IMR-90 (cell line): ENCODE results near the gene WASHC3. TPM values are rescaled to one million over a fixed set of nuclear protein-coding genes. Genes with fewer than 3 reads are reported as not detected.

ENCODE experiments used
- ATAC-seq: fragments of 200-7000 bp; cut with Tn5 transposase; 2 replicates; pipeline ENCODE4 v1.9.1; 2020; ENCODE audit warnings: low read depth, mild to moderate bottlenecking, moderate library complexity
- BruUV-seq: library from RNA; stranded (reverse); fragments of 400-500 nt; replicated peaks from 2 replicates; lab custom pipeline; 2021; lab: Mats Ljungman, UMichigan
- CTCF ChIA-PET: fragments of 300-600 bp; formaldehyde crosslinking; extraction: SDS; loops from one replicate; lab custom pipeline; 2021; ENCODE audit warnings: antibody characterized with exemption; lab: Yijun Ruan, JAX
- POLR2A ChIA-PET: fragments of 300-600 bp; sonication (Branson Sonifier 250); formaldehyde crosslinking; loops from one replicate; lab custom pipeline; 2022; ENCODE audit warnings: antibody characterized with exemption; ENCODE audit not compliant: unreplicated experiment; lab: Charles Lee
- DNase-seq: peaks from one replicate; pipeline ENCODE4 v3.0.0; 2013
- H2AFZ ChIP-seq: replicated peaks from 2 replicates; pipeline ENCODE3; 2013; ENCODE audit warnings: low read length, mild to moderate bottlenecking; ENCODE audit not compliant: poor library complexity
- H2AK5ac ChIP-seq: 2 replicates; pipeline ENCODE4 v1.6.1; 2013; ENCODE audit warnings: low read depth, low read length, inconsistent platforms
- H2AK9ac ChIP-seq: replicated peaks from 2 replicates; pipeline ENCODE3; 2013; ENCODE audit warnings: mild to moderate bottlenecking, low read depth, low read length, moderate library complexity; ENCODE audit not compliant: poor library complexity
- H2BK120ac ChIP-seq: 2 replicates; pipeline ENCODE4 v1.6.1; 2013; ENCODE audit warnings: low read depth, low read length, inconsistent platforms
- H2BK15ac ChIP-seq: 3 replicates; pipeline ENCODE4 v1.6.1; 2013; ENCODE audit warnings: low read depth, low read length, inconsistent platforms
- H2BK20ac ChIP-seq: 2 replicates; pipeline ENCODE4 v1.6.1; 2013; ENCODE audit warnings: low read depth, mild to moderate bottlenecking, inconsistent platforms, low read length, moderate library complexity
- H2BK5ac ChIP-seq: 2 replicates; pipeline ENCODE4 v1.6.1; 2013; ENCODE audit warnings: mild to moderate bottlenecking, low read depth, low read length, inconsistent platforms; ENCODE audit not compliant: poor library complexity, severe bottlenecking
- H3K14ac ChIP-seq: replicated peaks from 2 replicates; pipeline ENCODE4 v1.6.1; 2013; ENCODE audit warnings: low read depth, low read length, inconsistent platforms
- H3K18ac ChIP-seq: 2 replicates; pipeline ENCODE4 v1.6.1; 2013; ENCODE audit warnings: low read depth, low read length, control low read depth
- H3K23ac ChIP-seq: 2 replicates; pipeline ENCODE4 v1.6.1; 2013; ENCODE audit warnings: low read depth, low read length, inconsistent platforms
- H3K27ac ChIP-seq: 2 replicates; pipeline ENCODE4 v1.5.1; 2013; ENCODE audit warnings: mild to moderate bottlenecking, control low read depth, low read length; ENCODE audit not compliant: insufficient read depth
- H3K27me3 ChIP-seq: 2 replicates; pipeline ENCODE4 v1.6.1; 2013; ENCODE audit warnings: low read length; ENCODE audit not compliant: control insufficient read depth, insufficient read depth
- H3K36me3 ChIP-seq: 2 replicates; pipeline ENCODE4 v1.6.1; 2013; ENCODE audit warnings: low read length, mixed read lengths; ENCODE audit not compliant: control insufficient read depth, insufficient read depth
- H3K4ac ChIP-seq: 2 replicates; pipeline ENCODE4 v1.6.1; 2013; ENCODE audit warnings: low read depth, low read length, inconsistent platforms
- H3K4me1 ChIP-seq: 2 replicates; pipeline ENCODE4 v1.6.1; 2013; ENCODE audit warnings: low read length, mixed read lengths; ENCODE audit not compliant: control insufficient read depth, insufficient read depth
- H3K4me2 ChIP-seq: 2 replicates; pipeline ENCODE4 v1.6.1; 2013; ENCODE audit warnings: low read depth, mild to moderate bottlenecking, control low read depth, low read length, moderate library complexity
- H3K4me3 ChIP-seq: 2 replicates; pipeline ENCODE4 v1.5.1; 2013; ENCODE audit warnings: low read depth, mild to moderate bottlenecking, control low read depth, low read length, moderate library complexity; ENCODE audit not compliant: insufficient read depth
- H3K56ac ChIP-seq: 2 replicates; pipeline ENCODE4 v1.6.1; 2013; ENCODE audit warnings: low read length, inconsistent platforms; ENCODE audit not compliant: insufficient read depth; ENCODE audit errors: extremely low read depth
- H3K79me1 ChIP-seq, 2 experiments: 2 replicates each; pipeline ENCODE4 v1.6.1; 2013; ENCODE audit warnings: low read length in 2 of 2, inconsistent platforms in 1 of 2, low read depth in 1 of 2
- H3K9ac ChIP-seq: 2 replicates; pipeline ENCODE4 v1.6.1; 2013; ENCODE audit warnings: low read depth, low read length, control low read depth
- H3K9me1 ChIP-seq: 2 replicates; pipeline ENCODE4 v1.6.1; 2013; ENCODE audit warnings: low read length, inconsistent platforms; ENCODE audit not compliant: insufficient read depth
- H3K9me3 ChIP-seq: 2 replicates; pipeline ENCODE4 v1.6.1; 2013; ENCODE audit warnings: low read length; ENCODE audit not compliant: control insufficient read depth, insufficient read depth
- H4K20me1 ChIP-seq: 2 replicates; pipeline ENCODE4 v1.6.1; 2013; ENCODE audit warnings: low read length, inconsistent platforms; ENCODE audit not compliant: insufficient read depth
- H4K5ac ChIP-seq: 2 replicates; pipeline ENCODE4 v1.6.1; 2013; ENCODE audit warnings: mild to moderate bottlenecking, low read depth, low read length, control low read depth
- H4K8ac ChIP-seq, 2 experiments: 2 replicates each; pipeline ENCODE4 v1.6.1; 2013; ENCODE audit warnings: low read depth in 2 of 2, low read length in 2 of 2, control low read depth in 1 of 2, inconsistent platforms in 1 of 2
- H4K91ac ChIP-seq: 2 replicates; pipeline ENCODE4 v1.6.1; 2013; ENCODE audit warnings: low read depth, low read length, inconsistent platforms; ENCODE audit not compliant: insufficient read depth
- BHLHE40 ChIP-seq: fragments of 150-350 bp; IDR thresholded peaks from 2 replicates; pipeline ENCODE4 v1.6.1; 2016; ENCODE audit warnings: mild to moderate bottlenecking, low read depth, low read length
- CEBPB ChIP-seq: IDR thresholded peaks from 2 replicates; pipeline ENCODE4 v1.6.1; 2012; ENCODE audit warnings: low read depth, low read length, improper control_type of control experiment
- CHD1 ChIP-seq: IDR thresholded peaks from 2 replicates; pipeline ENCODE4 v1.6.1; 2012; ENCODE audit warnings: low read depth, low read length, improper control_type of control experiment
- CTCF ChIP-seq: conservative IDR thresholded peaks from 2 replicates; pipeline ENCODE4 v1.5.1; 2012; ENCODE audit warnings: mild to moderate bottlenecking, low read depth, low read length, improper control_type of control experiment
- FOS ChIP-seq: fragments of 150-350 bp; IDR thresholded peaks from 2 replicates; pipeline ENCODE4 v1.6.1; 2016; ENCODE audit warnings: low read depth, low read length
- MAFK ChIP-seq: IDR thresholded peaks from 2 replicates; pipeline ENCODE4 v1.6.1; 2012; ENCODE audit warnings: low read depth, low read length, improper control_type of control experiment
- MAZ ChIP-seq: IDR thresholded peaks from 2 replicates; pipeline ENCODE4 v1.6.1; 2012; ENCODE audit warnings: low read depth, mild to moderate bottlenecking, low read length, improper control_type of control experiment, moderate library complexity, borderline replicate concordance
- MXI1 ChIP-seq: IDR thresholded peaks from 2 replicates; pipeline ENCODE4 v1.6.1; 2012; ENCODE audit warnings: low read depth, mild to moderate bottlenecking, low read length, moderate library complexity, borderline replicate concordance
- NFE2L2 ChIP-seq: fragments of 150-350 bp; IDR thresholded peaks from 2 replicates; pipeline ENCODE4 v1.6.1; 2016; ENCODE audit warnings: low read depth, mild to moderate bottlenecking, low read length
- POLR2A ChIP-seq: IDR thresholded peaks from 2 replicates; pipeline ENCODE4 v1.6.1; 2012; ENCODE audit warnings: mild to moderate bottlenecking, low read depth, low read length
- RAD21 ChIP-seq: IDR thresholded peaks from 2 replicates; pipeline ENCODE4 v1.6.1; 2012; ENCODE audit warnings: low read length, improper control_type of control experiment
- RCOR1 ChIP-seq: IDR thresholded peaks from 2 replicates; pipeline ENCODE4 v1.6.1; 2012; ENCODE audit warnings: mild to moderate bottlenecking, low read length, improper control_type of control experiment; ENCODE audit not compliant: insufficient replicate concordance
- RFX5 ChIP-seq: IDR thresholded peaks from 2 replicates; pipeline ENCODE4 v1.8.0; 2012; ENCODE audit warnings: low read depth, mild to moderate bottlenecking, low read length, moderate library complexity
- SMC3 ChIP-seq: fragments of 150-350 bp; IDR thresholded peaks from 2 replicates; pipeline ENCODE4 v1.6.1; 2016; ENCODE audit warnings: low read depth, mild to moderate bottlenecking, antibody characterized with exemption, low read length, moderate library complexity
- WGBS, 2 experiments: methylation state at CpG; one replicate each; pipeline versions ENCODE4 v1.1.5 to v1.1.7; 2013; ENCODE audit warnings: missing lambda C conversion rate in 2 of 2; ENCODE audit not compliant: insufficient read length in 1 of 2; ENCODE audit errors: extremely low coverage in 2 of 2; 5-methylcytosine and 5-hydroxymethylcytosine counted together
- dilution Hi-C: fragments of 300-500 bp; cut with HindIII; formaldehyde crosslinking; loops from one replicate; pipeline ENCODE4 v1.14.3; 2018; ENCODE audit warnings: low sequenced_read_pairs; ENCODE audit not compliant: unreplicated experiment
- in situ Hi-C: fragments of 300-500 bp; cut with MboI; formaldehyde crosslinking; loops from 3 replicates; pipeline ENCODE4 v1.14.3; 2019; ENCODE audit warnings: low sequenced_read_pairs, inconsistent platforms, mixed read lengths
- intact Hi-C: fragments of 100-400 bp; cut with micrococcal nuclease; formaldehyde crosslinking; loops from 2 replicates; pipeline ENCODE4 v1.10.0; 2022
- polyA plus RNA-seq, 3 experiments: library from polyadenylated mRNA; depleted of rRNA; stranded (reverse); fragments of >200 nt; gene quantifications; 2 replicates each; pipeline ENCODE4 v1.2.3, GENCODE V29; 2012; ENCODE audit warnings: low replicate concordance in 1 of 3
- total RNA-seq: library from RNA; depleted of rRNA; stranded (reverse); fragments of >200 nt; gene quantifications from 2 replicates; pipeline ENCODE4 v1.2.3, GENCODE V29; 2012
- TF ChIP-seq, protein P1 (sequence below): fragments of 150-350 bp; IDR thresholded peaks from 2 replicates; pipeline ENCODE4 v1.6.1; 2016; ENCODE audit warnings: low read depth, mild to moderate bottlenecking, low read length, moderate library complexity, borderline replicate concordance

Gene WASHC3
- total and polyA plus RNA-seq, 2 of the 4 experiments (the other 2 are of a cell fraction), result 54.8 to 87.1 TPM

GRCh38 chr12:102052192-102053061 is 9.4 kb downstream of the WASHC3 start:
- Histone ChIP-seq H2BK15ac (no peak overlapping the region), H3K79me1 (peaks cover 3 to 11% of the 10 kb centered on the region in 2 experiments; a peak in 3 of 4 replicates), H3K36me3 (peaks cover 12% of the 10 kb centered on the region; the same call in 1 of the 2 replicates), H2AK5ac (no peak overlapping the region), H3K9ac (no peak overlapping the region), H3K27me3 (no peaks in the 10 kb centered on the region), H2AK9ac (no peak overlapping the region), H3K9me1 (no peaks in the 10 kb centered on the region), H3K4ac (no peak overlapping the region), H3K14ac (no peak overlapping the region), H3K4me3 (no peak overlapping the region), H3K4me1 (0 out of 2 replicates have a peak, but pooled peaks cover 2% of the 10 kb centered on the region), H4K5ac (no peak overlapping the region), H4K8ac (no peak overlapping the region), H3K18ac (no peak overlapping the region), H3K27ac (no peak overlapping the region), H3K56ac (no peak overlapping the region), H3K9me3 (no peaks in the 10 kb centered on the region), H2BK120ac (no peak overlapping the region), H2BK20ac (no peak overlapping the region), H3K4me2 (no peak overlapping the region), H2BK5ac (no peak overlapping the region), H4K20me1 (no peaks in the 10 kb centered on the region; the same call in 1 of the 2 replicates), H4K91ac (no peak overlapping the region), H2AFZ (no peak overlapping the region), H3K23ac (no peak overlapping the region)
- dilution Hi-C loops (no loop called here), intact Hi-C loops (no loop called here), in situ Hi-C loops (no loop called here)
- BruUV-seq, result no TSS peak
- WGBS, 2 experiments, result 100% methylated on average over 1 of the region's 4 CpGs; no CpG with 5 or more reads in 1 of the 2 experiments
- ChIA-PET CTCF (no interaction called here), POLR2A (no interaction called here)
- DNase-seq (no peak), ATAC-seq (no peak)
- no peak for TF ChIP-seq CEBPB
- no peak for TF ChIP-seq POLR2A
- TF ChIP-seq MXI1, result no peak
- no peak for TF ChIP-seq FOS
- TF ChIP-seq RCOR1, result no peak
- no peak for TF ChIP-seq RFX5
- TF ChIP-seq CHD1, result no peak
- no peak for TF ChIP-seq BHLHE40
- no peak for TF ChIP-seq NFE2L2
- no peak for TF ChIP-seq MAZ
- TF ChIP-seq SMC3, result no peak
- no peak for TF ChIP-seq CTCF
- TF ChIP-seq RAD21, result no peak
- TF ChIP-seq, protein P1, sequence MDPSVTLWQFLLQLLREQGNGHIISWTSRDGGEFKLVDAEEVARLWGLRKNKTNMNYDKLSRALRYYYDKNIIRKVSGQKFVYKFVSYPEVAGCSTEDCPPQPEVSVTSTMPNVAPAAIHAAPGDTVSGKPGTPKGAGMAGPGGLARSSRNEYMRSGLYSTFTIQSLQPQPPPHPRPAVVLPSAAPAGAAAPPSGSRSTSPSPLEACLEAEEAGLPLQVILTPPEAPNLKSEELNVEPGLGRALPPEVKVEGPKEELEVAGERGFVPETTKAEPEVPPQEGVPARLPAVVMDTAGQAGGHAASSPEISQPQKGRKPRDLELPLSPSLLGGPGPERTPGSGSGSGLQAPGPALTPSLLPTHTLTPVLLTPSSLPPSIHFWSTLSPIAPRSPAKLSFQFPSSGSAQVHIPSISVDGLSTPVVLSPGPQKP, result no peak
- TF ChIP-seq MAFK, result no peak
